Activated effector memory CD4-positive, alpha-beta T cell treated with anti-CD3 and anti-CD28 coated beads, Interleukin-2, amount 50 U/mL, for 16 hours (primary cell): ENCODE data around the gene ZNF300.
"Not testable (repeated sequence)": the region's sequence is repeated elsewhere in the genome, so short reads cannot be mapped to it uniquely, and the experiment has no call there.

Experiments used
- DNase-seq: peaks from one replicate; pipeline ENCODE4 v3.0.0-alpha.2; 2020

The ZNF300 gene

DNA sequence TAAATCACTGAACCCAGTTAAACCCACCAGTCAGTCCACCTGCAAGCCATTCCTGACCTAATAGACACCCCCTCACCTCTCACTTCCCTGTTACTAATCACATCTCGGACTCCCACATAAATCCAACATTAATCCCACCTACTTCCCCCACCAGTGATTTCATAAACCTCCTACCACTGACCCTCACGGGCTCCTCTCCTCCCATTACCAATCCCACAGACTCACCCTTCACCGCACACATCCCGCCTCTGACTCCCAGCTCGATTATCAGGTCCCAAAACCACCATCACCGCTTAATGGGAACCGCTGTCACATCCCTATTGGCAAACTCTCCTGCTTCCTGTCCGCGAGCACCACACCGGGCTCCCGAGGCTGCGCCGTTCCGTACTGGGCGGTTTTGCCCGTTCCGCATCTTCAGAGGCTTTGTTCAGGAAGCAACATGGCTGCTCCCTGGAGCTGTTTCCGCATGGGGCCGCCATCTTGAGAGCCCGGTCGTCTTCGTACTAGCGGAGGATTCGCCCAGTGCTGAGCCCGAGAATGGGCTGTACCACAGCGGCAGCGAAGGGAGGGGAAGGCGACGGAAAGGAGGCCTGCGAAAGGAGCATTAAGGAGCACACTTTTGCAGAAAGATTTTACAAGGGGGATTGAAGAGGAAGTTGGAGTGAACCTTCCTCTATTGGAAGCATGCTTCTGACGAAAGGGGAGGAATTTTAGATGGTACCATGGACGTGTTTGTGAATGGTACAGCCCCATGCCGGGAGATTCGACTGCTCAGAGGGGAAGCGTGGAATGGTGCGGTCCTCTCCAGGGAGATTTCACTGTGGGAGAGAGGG is at the start of gene ZNF300:
ZNF300 (minus strand) TSS at position 502 of the 833 bp plus-strand sequence. CDS start 1,825 bp downstream, outside the sequence.
- DNase-seq, result peak; percentile 79

DNA sequence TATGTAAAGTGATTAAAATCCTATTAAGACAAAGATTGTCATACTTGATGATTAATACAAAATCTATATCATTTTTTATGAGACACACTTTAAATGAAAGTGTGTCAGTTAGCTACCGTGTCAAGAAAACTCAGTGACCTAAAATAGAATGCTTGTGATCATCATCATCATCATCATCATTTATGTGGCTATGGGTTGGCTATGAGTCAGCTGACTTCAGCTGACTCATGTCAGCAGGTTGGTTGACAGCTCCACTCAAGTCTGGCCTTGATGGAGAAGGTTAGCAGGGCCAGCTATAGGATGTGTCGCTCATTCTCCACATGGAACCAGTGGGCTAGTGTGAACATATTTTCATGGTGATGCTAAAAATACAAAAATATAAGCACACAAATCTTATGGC is 43.8 kb upstream of the ZNF300 start:
- no peak for DNase-seq

DNA sequence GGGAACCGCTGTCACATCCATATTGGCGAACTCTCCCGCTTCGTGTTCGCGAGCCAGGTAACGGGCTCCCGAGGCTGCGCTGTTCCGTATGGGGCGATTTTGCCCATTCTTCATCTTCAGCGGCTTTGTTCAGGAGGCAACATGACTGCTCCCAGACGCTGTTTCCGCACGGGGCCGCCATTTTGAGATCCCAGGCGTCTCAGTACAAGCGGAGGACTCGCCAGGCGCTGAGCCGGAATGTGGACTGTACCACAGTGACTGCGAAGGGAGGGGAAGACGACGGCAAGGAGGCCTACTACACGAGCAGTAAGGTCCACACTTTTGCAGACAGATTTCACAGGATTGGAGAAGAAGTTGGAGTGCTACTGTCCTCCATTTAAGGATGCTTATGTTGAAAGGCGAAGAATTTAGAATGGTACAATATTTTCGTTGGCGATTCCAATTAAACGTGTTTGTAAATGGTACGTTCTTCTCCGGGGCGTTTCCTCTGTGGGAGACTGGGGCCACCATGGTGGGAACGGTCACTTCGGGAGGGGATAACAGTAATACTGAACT is 41.6 kb upstream of the ZNF300 start:
- no peak for DNase-seq

DNA sequence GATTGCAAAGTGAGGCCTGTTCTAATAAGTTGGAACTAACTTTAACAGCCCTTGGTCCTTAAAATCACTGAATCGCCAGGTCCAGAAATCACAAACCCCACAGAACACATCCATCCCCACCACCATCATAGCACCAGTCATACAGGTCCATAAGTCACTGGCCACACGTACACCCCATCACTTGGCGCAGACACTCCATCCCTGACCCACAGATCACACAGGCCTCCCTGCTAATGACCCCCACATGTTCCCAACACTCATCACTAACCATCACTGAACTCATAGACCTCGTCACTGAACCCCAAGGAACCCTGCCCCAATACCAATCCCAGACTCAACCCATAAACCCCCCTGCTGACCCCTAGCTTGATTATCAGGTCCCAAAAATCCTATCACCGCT is 41.2 kb upstream of the ZNF300 start:
- no peak for DNase-seq

DNA sequence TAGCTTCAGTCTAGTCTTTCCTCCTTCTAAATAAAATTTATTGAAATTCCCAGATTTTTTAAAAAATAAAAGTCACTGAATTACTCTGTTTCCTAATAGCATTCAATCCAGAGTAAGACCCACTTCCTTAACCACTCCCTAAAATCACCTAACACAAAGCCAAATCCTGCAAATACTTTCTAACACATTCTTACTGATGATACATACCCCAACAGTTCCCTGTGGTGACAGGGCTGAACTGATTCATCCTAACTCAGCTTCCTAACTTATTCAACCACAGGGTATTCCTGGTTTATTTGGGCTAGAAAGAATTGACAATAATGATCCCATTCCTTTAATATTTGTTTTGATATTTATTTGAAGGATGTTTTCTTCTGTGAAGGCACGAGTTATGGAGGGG is 40.7 kb upstream of the ZNF300 start:
- no peak for DNase-seq

DNA sequence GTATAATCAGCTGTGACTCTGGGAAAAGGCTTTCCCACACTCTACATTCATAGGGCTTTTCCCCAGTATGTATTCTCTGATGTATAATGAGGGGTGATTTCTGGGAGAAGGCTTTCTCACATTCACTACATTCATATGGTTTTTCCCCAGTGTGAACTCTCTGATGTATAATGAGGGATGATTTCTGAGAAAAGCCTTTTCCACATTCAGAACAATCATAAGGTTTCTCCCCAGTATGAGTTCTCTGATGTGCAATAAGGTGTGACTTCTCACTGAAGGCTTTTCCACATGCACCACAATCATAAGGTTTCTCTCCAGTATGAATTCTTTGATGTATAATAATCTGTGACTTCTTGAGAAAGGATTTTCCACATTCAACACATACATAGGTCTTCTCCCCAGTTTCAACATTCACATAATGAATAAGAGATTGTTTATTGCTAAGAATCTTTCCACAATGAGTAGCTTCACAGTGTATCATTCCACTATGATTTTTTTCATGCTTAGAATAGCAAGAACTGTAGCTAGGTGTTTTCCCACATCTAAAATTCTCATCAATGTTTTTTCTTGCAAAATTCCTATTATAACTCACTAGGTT is 26.7 kb upstream of the ZNF300 start:
- no peak for DNase-seq

DNA sequence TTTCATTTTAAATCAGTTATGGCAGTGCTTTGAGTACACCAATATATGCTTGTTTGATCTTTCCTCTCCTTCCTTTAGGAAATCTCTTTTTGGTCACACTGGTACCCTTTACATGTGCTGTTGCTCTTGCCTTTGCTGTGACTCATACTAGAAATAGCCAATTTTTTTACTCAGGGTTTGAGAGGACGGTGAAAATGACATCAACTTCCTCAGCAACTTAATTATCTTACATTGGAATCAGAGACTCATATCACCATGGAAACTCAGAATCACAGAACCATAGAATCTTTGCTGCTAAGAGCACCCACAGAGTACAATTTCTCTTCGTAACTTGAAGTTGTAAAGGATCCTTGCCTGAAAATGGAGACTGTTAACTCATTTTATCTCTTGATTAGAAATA is 13.8 kb upstream of the ZNF300 start:
- DNase-seq, result no peak

DNA sequence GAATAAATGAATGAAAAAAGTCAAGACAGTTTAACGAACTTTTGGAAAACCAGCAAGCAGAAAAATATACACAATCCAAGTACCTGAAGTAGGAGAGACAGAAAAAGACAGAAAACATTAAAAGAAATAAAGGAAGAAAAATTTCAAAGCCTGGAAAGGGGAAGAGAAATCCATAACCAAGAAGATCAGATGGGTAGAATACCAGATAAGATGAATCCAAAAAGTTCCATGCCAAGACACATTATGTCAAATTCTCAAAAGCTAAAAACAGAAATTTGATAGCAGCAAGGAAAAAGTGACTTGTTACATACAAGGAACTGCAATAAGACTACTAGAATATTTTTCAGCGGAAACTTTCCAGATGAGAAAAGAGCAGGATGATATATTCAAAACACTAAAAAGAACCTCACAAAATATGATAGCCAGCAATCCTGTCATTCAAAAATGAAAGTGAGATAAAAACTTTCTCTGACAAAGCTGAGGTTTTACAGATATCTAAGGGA is 7.6 kb upstream of the ZNF300 start:
- no peak for DNase-seq

DNA sequence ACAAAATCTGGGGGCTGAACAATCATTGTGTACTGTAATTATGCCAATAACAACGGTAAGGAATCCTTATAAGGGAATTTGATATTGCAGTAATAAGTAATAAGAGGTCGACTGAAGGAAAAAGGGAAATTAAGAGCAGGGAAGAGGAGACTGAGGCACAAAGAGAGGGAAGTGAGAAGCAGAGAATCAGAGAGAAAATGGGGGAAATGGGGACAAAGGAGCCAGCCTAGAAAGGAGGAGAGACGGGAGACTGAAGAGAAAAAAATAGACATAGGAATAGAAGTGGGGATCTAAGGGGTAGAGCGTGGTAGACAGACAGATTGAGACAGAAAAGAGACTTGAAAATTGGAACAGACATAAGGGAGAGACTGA is 518 bp upstream of the ZNF300 start:
- DNase-seq, result no peak

DNA sequence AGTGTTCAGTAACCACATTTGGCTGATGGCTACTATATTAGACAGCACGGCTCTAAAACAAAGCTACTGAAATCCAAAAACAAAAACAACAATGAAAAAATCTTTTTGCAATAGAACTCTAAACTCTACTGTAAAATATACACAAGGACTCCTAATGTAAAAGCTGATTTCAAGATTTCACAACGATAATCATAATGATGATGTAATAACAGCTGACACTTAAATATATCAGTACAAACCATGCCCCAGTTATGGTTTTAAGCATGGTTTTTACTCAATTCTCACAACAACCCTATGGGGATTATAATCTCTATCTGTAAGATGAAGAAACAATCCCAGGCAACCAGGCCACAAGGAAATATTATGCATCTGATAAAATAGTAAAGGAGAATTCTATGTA is 3.3 kb downstream of the ZNF300 start:
- DNase-seq, result no peak

DNA sequence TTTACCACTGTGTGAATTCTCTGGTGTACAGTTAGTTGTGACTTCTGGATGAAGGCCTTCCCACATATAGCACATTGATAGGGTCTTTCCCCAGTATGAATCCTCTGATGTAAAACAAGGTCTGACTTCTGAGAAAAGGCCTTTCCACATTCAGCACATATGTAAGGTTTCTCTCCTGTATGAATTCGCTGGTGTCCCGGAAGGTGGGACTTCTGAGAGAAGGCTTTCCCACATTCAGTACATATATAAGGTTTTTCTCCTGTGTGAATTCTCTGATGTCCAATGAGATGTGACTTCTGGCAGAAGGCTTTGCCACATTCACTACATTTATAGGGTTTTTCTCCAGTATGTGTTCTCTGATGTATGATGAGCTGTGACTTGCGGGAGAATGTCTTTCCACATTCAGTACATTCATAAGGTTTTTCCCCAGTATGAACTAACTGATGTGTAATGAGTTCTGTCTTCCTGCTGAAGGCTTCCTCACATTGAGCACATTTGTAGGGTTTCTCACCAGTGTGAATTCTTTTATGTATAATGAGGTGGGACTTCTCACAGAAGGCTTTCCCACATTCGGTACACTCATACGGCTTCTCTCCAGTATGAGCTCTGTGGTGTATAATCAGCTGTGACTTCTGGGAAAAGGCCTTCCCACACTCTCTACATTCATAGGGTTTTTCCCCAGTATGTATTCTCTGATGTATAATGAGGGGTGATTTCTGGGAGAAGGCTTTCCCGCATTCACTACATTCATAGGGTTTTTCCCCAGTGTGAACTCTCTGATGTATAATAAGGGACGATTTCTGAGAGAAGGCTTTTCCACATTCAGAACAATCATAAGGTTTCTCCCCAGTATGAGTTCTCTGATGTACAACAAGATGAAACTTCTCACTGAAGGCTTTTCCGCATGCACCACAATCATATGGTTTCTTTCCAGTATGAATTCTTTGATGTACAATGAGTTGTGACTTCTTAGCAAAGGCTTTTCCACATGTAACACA is 9.1 kb downstream of the ZNF300 start:
- no peak for DNase-seq

DNA sequence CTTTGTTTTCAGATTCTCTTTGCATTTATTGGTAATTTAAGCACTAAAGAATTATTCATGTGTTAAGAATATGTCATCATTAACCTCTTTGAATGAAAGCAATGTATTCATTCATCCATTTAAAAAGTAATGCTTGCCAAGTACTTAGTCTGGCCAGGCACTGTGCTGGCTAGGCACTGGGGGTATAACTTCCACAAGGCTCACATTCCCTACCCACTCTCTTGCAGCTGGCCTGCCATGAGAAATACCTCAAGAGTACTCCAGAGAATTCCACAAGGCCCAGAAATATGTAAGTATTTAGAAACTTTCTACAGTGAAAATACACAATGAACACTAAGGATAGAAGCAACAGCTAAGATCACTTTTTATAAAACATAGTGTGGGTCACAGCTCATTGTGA is 25.4 kb downstream of the ZNF300 start:
- no peak for DNase-seq

DNA sequence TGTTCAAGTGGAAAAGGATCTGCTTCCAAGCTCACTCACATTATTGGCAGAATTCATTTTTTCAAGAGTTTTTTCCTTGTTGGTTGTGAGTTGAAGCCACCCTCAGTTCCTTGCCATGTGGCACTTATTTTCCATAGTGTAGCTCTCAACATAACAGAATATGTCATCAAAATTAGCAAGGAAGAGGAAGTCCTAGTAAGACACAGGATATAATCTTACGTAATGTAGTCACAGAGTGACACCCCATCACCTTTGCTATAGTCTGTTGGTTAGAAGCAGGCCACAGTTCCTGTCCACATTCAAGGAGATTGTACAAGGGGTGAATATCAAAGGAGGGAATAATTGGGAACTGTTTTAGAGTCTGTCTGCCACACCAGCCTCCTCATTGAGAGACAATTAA is 42.7 kb downstream of the ZNF300 start:
- DNase-seq, result no peak

DNA sequence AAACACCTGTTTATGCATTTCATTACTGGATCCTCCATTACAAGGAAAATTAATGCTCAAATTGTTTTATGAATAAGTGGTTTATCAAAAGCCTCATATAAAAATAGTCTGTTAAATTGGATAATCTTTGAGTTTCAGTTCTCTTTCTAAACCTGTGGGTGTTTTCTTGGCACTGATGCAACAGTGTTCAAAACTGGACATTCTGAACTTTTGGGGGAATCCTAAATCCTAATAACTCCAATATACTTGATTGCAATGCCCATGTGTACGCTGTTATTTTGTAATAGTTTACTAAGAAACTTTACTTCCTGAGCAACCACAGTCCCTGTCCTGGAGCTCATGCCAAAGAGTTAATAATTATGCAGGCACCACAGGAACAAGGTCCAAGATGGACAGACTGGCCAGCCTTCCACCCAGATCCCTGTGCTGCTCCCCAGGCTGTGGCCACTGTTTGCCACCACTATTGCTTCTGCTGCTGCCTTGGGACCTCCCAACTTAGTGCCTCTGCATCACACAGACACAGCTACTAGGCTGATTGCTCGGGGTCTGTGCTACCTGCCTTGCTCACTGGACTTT is 44.4 kb downstream of the ZNF300 start:
- DNase-seq, result no peak

DNA sequence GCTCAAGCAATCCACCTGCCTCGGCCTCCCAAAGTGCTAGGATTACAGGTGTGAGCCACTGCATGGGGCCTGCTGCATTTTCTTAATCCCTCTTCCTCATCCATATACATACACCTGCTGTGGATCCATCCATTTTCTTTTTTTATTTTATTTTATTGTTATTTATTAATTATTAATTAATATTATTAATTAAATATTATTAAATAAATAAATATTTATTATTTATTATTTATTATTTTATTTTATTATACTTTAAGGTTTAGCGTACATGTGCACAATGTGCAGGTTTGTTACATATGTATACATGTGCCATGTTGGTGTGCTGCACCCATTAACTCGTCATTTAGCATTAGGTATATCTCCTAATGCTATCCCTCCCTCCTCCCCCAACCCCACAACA is 48.1 kb downstream of the ZNF300 start:
- DNase-seq, result not testable (repeated sequence)

DNA sequence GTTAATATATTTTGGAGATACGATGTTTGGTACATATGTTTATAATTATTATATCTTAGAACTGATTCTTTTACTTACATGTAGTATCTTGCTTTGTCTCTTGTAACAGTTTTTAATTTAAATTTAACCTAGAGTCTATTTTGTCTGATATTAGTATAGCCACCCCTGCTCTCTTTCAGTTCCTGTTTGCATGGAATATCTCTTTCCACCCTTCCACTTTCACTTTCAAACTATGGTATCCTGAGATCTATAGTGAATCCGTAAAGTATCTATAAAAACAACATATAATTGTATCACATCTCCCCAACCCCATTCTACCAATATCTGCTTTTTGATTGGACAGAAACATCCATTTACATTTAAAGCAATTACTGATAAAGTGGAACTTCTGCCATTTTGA is 51.2 kb downstream of the ZNF300 start:
- DNase-seq, result no peak

DNA sequence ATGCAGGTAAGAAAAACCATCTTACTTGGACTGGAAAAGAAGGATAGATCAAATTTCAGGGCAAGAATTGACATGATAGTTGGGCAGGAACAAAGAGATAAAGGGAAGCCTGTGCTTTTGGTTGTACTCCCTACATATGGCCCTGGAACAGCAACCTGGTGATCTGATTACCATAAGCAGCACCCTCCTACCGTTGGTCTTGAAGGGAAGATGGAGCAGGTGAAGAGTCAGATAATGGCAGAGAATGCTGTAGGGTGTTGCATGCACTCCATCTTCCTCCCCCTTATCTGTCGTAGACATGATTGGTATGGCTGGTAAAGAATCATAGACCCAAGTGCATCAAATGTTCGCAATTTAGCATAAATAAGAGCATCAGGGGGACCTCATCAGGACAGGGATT is 53.7 kb downstream of the ZNF300 start:
- DNase-seq, result no peak

DNA sequence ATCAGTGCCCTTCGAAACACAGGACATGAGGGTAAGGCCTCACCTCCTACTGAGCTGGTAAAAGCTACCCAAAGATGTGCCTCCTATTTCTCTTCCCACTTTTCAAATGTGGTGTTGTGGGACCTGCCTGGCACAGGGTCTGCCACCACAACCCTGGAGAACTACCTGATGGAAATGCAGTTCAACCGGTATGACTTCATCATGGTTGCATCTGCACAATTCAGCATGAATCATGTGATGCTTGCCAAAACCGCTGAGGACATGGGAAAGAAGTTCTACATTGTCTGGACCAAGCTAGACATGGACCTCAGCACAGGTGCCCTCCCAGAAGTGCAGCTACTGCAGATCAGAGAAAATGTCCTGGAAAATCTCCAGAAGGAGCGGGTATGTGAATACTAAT is 56.5 kb downstream of the ZNF300 start:
- DNase-seq, result no peak

DNA sequence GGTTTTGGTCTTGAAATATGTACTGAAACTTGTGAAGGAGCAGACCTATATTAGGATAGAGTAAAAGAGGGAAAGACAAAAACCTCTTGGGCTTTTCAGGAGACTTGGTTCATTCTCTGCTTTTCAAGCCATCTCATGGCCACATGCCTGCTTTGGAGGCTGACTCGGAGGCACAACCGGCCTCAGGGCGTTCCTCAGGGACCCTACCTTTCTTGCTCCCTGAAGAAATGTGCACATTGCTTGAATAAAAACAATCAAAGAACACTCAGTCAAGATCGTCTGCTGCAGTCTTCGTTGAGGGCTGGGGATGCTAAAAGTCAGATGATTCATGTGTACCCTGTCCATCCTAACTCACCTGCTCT is 57.5 kb downstream of the ZNF300 start:
- no peak for DNase-seq

DNA sequence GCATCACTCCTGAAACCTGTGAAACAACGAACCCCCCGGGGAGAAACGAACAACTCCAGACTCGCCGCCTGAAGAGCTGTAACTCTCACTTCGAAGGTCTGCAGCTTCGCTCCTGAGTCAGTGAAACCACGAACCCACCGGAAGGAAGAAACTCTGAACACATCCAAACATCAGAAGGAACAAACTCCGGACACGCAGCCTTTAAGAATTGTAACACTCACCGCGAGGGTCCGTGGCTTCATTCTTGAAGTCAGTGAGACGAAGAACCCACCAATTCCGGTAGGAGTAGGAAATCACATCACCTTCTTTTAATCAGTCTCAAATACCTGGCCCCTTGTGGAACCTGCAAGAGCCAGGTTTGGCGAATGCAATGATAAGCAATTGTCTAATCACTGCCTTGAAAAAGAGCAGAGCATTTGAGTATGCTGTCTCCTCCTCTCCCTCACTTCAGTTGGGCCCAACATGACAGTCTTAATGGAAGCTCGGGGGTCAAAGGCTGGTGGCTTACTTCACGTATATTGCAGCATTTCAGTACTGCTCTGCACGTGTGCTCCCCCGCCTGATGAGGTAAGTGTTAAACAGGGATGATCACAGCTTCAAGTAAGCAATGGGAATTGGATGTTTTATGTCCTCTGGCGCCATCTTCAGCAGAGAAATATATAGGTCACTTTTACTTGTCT is 58.0 kb downstream of the ZNF300 start:
- peak; percentile 79 for DNase-seq

DNA sequence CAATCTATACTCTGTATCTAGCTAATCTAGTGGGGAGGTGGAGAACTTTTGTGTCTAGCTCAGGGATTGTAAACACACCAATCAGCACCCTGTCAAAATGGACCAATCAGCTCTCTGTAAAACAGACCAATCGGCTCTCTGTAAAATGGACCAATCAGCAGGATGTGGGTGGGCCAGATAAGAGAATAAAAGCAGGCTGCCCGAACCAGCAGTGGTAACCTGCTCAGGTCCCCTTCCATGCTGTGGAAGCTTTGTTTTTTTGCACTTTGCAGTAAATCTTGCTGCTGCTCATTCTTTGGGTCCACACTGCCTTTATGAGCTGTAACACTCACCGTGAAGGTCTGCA is 58.5 kb downstream of the ZNF300 start, which contains the start of gene IRGM:
IRGM (plus strand) TSS at position 214 of the 346 bp plus-strand sequence. CDS start 1,603 bp downstream, outside the sequence.
- not testable (repeated sequence) for DNase-seq
